ENCODE results near the gene MIXL1. TPM values are rescaled to one million over a fixed set of nuclear protein-coding genes. Genes with fewer than 3 reads are reported as not detected.

The MIXL1 gene
- total and polyA plus RNA-seq, 2 of the 13 experiments (the other 11 are each of a cell fraction or from before 2014, with no cell fraction given) = 7.6 to 18.5 TPM

- TF ChIP-seq ZC3H13 (CRISPR knock-in tag; IDR thresholded peaks at IDR 0.05) (no peak), TAF1 (CRISPR knock-in tag; IDR thresholded peaks at IDR 0.05) (peak; percentile 8; the same call in 1 of the 2 replicates), ZNF687 (CRISPR knock-in tag; IDR thresholded peaks at IDR 0.05) (peak; percentile 22; the same call in 1 of the 2 replicates), ZNF713 (CRISPR knock-in tag; IDR thresholded peaks at IDR 0.05) (0 out of 2 replicates have a peak, but pooled peaks have one; percentile 6), ZFP82 (CRISPR knock-in tag; IDR thresholded peaks at IDR 0.05; ENCODE audit: borderline replicate concordance) (0 out of 2 replicates have a peak, but pooled peaks have one; percentile 14), HES4 (CRISPR knock-in tag; IDR thresholded peaks at IDR 0.05; ENCODE audit: borderline replicate concordance) (peak; percentile 67; the same call in 1 of the 2 replicates), KDM2A (CRISPR knock-in tag; IDR thresholded peaks at IDR 0.05; ENCODE audit: borderline replicate concordance, low read depth) (peak; percentile 72; the same call in 1 of the 2 replicates), ATF5 (CRISPR knock-in tag; IDR thresholded peaks at IDR 0.05; ENCODE audit: low read depth) (0 out of 2 replicates have a peak, but pooled peaks have one; percentile 30), ZNF468 (CRISPR knock-in tag; IDR thresholded peaks at IDR 0.05) (no peak), GRHL1 (CRISPR knock-in tag; conservative IDR thresholded peaks at IDR 0.05) (no peak), PHF8 (CRISPR knock-in tag; IDR thresholded peaks at IDR 0.05) (peak; percentile 65; the same call in 1 of the 2 replicates), MED13 (CRISPR knock-in tag; IDR thresholded peaks at IDR 0.05) (peak; percentile 12; the same call in 1 of the 2 replicates), ADNP (CRISPR knock-in tag; IDR thresholded peaks at IDR 0.05) (0 out of 2 replicates have a peak, but pooled peaks have one; percentile 13), MTERF4 (CRISPR knock-in tag; IDR thresholded peaks at IDR 0.05) (0 out of 2 replicates have a peak, but pooled peaks have one; percentile 4), CENPX (CRISPR knock-in tag; IDR thresholded peaks at IDR 0.05) (no peak), ZNF510 (CRISPR knock-in tag; IDR thresholded peaks at IDR 0.05; ENCODE audit: low read depth) (0 out of 2 replicates have a peak, but pooled peaks have one; percentile 21)
- TF ChIP-seq, protein P1, sequence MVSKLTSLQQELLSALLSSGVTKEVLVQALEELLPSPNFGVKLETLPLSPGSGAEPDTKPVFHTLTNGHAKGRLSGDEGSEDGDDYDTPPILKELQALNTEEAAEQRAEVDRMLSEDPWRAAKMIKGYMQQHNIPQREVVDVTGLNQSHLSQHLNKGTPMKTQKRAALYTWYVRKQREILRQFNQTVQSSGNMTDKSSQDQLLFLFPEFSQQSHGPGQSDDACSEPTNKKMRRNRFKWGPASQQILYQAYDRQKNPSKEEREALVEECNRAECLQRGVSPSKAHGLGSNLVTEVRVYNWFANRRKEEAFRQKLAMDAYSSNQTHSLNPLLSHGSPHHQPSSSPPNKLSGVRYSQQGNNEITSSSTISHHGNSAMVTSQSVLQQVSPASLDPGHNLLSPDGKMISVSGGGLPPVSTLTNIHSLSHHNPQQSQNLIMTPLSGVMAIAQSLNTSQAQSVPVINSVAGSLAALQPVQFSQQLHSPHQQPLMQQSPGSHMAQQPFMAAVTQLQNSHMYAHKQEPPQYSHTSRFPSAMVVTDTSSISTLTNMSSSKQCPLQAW (CRISPR knock-in tag; IDR thresholded peaks at IDR 0.05) = 0 out of 2 replicates have a peak, but pooled peaks have one; percentile 25
- TF ChIP-seq, protein P2, sequence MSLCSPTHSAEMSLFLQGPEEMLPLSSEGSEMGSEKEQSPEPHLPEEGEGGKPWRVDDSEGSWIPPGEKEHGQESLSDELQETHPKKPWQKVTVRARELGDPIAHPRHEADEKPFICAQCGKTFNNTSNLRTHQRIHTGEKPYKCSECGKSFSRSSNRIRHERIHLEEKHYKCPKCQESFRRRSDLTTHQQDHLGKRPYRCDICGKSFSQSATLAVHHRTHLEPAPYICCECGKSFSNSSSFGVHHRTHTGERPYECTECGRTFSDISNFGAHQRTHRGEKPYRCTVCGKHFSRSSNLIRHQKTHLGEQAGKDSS (CRISPR knock-in tag; IDR thresholded peaks at IDR 0.05; ENCODE audit: borderline replicate concordance, low read depth) = 0 out of 2 replicates have a peak, but pooled peaks have one; percentile 44
Observed at GRCh38 chr1:226223786-226224244, 351 bp downstream of the MIXL1 start (continued).
